ENCODE measurements around the gene MCM8.

DNA sequence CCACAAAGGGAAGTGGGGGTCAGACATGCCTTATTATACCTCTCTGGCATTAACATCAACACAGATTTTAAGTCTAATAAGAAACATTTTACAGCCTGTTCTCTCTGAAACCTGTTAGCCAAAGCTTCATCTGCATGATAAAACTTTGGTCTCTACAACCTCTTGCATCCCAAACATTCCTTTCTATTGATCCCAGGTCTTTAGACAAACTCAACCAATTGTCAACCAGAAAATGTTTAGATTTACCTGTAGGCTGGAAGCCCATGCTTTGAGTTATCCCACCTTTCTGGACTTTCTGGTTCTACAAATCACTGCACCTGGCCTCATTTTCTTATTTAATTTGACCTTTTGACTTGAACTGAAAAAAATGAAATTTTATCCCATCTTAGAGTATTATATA is 20.8 kb downstream of the MCM8 start:
- TF ChIP-seq POLR2AphosphoS5 (IDR thresholded peaks at IDR 0.05; ENCODE audit: insufficient read depth in 1 of 2, low read depth in 1 of 2): no peak
- TF ChIP-seq, protein P1, sequence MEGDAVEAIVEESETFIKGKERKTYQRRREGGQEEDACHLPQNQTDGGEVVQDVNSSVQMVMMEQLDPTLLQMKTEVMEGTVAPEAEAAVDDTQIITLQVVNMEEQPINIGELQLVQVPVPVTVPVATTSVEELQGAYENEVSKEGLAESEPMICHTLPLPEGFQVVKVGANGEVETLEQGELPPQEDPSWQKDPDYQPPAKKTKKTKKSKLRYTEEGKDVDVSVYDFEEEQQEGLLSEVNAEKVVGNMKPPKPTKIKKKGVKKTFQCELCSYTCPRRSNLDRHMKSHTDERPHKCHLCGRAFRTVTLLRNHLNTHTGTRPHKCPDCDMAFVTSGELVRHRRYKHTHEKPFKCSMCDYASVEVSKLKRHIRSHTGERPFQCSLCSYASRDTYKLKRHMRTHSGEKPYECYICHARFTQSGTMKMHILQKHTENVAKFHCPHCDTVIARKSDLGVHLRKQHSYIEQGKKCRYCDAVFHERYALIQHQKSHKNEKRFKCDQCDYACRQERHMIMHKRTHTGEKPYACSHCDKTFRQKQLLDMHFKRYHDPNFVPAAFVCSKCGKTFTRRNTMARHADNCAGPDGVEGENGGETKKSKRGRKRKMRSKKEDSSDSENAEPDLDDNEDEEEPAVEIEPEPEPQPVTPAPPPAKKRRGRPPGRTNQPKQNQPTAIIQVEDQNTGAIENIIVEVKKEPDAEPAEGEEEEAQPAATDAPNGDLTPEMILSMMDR (IDR thresholded peaks at IDR 0.05): no peak
- no peak for TF ChIP-seq POLR2A (IDR thresholded peaks at IDR 0.05)

All from vagina (tissue), 2 donors.